DMS53 treated with DMSO at 0.1 percent for 48 hours (cell line): ENCODE data around the gene PMS2.
"Not testable (repeated sequence)": the region's sequence is repeated elsewhere in the genome, so short reads cannot be mapped to it uniquely, and the experiment has no call there.

Experiments used
- DNase-seq: peaks from one replicate; lab custom pipeline; 2025; ENCODE audit not compliant: unreplicated experiment; lab: John Stamatoyannopoulos, UW

Gene PMS2, protein sequence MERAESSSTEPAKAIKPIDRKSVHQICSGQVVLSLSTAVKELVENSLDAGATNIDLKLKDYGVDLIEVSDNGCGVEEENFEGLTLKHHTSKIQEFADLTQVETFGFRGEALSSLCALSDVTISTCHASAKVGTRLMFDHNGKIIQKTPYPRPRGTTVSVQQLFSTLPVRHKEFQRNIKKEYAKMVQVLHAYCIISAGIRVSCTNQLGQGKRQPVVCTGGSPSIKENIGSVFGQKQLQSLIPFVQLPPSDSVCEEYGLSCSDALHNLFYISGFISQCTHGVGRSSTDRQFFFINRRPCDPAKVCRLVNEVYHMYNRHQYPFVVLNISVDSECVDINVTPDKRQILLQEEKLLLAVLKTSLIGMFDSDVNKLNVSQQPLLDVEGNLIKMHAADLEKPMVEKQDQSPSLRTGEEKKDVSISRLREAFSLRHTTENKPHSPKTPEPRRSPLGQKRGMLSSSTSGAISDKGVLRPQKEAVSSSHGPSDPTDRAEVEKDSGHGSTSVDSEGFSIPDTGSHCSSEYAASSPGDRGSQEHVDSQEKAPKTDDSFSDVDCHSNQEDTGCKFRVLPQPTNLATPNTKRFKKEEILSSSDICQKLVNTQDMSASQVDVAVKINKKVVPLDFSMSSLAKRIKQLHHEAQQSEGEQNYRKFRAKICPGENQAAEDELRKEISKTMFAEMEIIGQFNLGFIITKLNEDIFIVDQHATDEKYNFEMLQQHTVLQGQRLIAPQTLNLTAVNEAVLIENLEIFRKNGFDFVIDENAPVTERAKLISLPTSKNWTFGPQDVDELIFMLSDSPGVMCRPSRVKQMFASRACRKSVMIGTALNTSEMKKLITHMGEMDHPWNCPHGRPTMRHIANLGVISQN

DNA sequence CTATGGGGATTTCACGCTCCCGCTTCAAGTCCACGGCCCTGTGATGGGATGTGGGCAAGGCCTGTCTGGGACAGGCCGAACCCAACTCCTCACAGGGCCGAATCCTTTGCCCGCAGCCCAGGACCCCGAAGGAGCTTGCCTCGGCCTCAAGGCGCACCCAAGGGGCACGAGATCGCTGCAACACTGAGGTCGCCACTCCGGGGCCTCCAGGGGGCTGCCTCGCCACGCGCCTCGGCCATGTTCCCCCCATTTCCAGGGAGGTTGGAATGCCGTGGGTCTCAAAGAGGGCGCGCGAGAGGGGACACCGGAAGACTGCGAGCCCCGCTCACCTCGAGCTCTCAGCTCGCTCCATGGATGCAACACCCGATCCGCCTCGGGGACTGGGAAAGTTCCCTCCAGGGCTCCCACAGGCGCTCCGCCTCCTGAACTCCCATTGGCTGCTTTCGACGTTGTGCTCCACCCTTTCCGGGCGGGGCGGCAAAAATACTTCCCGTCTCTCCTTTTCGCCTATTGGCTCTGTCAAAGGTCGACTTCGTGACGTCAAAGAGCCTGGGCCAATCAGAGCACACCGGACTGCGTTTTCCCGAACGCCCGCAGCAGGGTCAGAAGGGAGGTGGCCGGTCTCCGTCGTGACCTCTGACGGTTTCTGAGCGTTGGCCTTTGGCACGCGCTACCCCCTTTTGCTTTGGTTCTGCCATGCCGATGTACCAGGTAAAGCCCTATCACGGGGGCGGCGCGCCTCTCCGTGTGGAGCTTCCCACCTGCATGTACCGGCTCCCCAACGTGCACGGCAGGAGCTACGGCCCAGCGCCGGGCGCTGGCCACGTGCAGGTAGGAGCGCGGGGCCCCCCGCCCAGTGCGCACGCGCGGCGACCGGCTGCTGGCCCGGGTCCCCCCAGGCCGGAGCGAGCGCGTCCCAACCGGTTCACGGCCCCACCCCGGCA lies at the start of gene PMS2, which contains the start of gene AIMP2:
TSS of gene PMS2 (minus strand) at position 382 of the 944 bp plus-strand sequence. CDS start at position 352, 30 bp downstream.
TSS of gene AIMP2 (plus strand) at position 605 of the 944 bp plus-strand sequence. CDS start at position 697, 92 bp downstream.
- peak; percentile 99 for DNase-seq

DNA sequence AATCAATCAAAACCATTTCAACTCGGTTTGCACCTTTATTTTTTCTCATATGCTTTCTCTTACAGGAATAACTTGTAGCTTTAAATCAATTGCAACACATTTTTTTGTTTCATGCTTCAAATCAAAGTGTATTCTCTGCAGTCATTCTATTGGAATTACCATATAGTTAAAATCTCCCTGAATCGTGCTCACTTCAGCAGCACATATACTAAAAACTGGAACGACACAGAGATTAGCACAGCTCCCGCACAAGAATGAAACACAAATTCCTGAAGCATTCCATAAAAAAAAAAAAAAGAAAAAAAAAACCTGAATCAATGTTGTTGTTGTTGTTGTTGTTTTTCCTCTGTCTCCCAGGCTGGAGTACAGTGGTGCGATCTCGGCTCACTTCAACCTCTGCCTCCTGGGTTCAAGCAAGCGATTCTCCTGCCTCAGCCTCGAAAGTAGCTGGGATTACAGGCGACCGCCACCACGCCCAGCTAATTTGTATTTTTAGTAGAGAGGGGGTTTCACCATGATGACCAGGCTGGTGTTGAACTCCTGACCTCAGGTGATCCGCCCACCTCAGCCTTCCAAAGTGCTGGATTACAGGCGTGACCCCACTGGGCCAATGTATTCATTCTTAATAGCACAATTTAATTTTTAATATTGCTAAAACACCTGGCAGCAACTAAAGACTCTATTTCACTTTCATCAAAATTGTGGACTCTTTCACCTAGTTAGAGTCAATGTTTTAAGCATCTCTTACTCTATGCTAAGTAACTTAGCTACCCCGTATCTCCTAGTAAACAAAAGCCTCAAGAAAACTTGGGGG lies 48.7 kb upstream of the PMS2 start:
- no peak for DNase-seq

DNA sequence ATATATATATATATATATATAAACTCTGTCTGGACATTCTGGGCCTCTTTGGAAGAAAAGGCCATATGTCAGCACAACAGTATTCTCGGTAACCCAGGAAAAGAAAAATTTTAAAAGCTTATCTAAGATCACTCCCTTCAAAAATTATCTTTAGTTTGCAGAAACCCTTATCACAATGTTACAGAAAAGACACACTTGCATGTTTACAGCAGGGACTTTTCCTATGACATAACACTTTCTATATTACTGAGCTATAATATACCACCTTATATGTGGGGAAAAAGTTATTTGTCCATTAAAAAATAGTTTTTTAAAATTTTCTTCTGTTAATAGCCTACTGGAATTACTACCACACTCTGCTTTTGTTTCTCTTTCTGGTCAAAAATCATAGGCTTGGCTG lies 47.8 kb upstream of the PMS2 start:
- no peak for DNase-seq

DNA sequence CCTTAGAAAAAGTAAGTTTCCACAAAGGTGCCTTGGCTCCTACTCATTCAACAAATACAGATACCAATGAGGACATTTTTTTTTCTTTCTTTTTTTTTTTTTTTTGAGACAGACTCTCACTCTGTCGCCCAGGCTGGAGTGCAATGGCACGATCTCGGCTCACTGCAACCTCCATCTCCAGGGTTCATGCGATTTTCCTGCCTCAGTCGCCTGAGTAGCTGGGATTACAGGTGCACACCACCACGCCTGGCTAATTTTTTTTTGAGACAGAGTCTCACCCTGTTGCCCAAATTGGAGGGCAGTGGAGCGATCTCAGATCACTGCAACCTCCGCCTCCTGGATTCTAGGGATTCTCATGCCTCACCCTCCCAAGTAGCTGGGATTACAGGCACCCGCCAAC lies 42.3 kb upstream of the PMS2 start:
- DNase-seq: not testable (repeated sequence)

DNA sequence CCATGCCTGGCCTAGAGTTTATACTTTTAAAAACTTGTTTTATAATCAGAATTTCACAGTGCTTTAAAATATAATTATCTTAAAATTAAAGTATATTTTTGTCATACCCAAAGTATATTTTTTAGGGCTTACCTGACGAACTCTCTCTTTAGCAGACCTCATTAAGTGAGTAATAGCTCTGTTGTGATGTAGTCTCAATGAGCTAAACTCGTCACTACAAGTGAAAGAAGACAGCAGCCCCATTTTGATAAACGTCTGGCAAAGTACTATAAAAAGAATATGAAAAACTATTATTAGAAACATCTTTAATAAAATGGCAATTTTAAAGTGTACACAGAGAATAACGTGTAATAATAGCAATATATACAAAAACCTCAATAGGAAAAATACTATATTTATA lies 40.9 kb upstream of the PMS2 start:
- DNase-seq: no peak

DNA sequence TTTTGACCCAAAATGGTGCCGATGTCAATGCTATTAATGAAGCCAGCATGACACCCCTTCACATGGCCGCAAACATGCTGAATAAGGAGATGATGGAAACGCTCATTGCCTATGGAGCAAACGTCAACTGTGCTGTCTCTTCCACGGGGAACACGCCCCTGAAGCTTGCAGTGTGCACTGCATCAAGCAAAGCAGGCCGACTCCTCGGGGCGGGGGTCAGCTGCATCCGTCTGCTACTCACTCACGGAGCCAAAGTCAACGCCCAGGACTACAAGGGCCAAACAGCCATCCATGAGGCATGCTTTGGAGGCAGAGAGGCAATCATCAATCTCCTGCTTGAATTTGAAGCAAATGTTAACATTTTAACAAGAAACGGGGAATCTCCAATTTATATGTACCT lies 26.8 kb upstream of the PMS2 start:
- no peak for DNase-seq

DNA sequence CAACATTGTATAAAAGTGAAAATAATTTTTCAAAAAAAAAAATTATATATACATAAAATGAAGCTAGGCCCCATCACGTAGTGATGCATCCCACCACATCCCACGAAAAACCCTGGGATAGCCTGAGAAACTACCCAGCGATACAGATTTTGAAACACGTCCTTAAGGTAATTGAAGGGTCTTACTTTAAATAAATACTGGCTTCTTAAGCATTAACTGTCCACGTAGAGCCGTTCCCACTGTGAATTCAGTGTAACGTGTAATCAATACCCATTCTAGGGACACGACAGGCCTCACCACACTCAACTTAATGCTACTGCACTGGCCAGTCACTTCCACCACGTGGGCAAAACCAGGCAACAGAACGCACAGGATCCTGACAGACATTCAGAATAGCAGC lies 26.3 kb upstream of the PMS2 start:
- no peak for DNase-seq

DNA sequence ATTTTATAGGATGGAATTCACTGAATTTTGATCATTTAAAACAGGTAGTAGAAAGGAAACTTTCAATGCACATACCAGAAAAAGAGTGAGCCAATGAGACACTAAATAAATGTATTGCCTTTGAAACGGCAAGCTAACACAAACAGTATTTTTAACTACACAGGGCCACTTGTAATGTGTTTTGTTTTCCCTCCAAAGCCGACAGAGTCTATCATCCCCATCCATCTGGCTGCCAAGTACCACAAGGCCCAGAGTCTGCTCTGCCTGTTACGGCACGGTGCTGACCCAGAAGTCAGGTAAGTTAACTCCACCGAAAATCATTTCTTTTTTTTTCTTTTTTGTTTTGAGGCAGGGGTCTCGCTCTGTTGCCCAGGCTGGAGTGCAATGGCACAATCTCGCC lies 23.8 kb upstream of the PMS2 start:
- no peak for DNase-seq

DNA sequence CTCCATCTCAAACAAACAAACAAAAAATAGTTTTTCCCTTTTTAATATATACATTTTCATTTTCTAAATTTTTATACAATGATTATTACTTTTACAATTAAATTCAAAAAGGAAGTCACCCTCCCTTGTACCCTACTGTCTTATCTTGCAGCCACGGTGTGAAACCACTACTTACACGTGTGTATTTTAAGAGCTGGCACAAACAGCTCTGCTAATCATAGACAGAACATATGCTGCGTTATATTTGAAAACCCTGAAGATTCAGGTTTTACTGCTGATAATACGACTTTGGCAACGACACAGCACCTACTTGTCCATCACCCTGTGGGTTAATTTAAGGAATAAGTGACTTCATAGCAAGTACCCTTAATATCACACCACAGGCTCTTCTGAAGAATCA lies 23.3 kb upstream of the PMS2 start:
- no peak for DNase-seq

DNA sequence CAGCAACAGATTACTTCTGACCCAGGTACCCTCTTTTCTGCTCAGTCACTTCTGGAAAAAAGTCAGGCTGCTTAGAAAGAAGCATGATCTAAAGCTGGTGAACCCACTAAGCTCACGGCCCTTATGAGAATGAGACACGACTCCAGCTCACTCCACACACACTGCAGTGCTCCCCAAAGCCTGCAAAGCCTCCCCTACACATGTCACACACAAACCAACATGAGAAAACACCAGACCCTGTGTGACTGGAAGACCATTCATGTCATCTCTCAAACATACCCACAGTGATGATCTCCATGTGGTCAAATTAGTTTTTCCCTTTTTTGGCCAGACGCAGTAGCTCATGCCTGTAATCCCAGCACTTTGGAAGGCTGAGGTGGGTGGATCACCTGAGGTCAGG lies 22.7 kb upstream of the PMS2 start:
- no peak for DNase-seq

DNA sequence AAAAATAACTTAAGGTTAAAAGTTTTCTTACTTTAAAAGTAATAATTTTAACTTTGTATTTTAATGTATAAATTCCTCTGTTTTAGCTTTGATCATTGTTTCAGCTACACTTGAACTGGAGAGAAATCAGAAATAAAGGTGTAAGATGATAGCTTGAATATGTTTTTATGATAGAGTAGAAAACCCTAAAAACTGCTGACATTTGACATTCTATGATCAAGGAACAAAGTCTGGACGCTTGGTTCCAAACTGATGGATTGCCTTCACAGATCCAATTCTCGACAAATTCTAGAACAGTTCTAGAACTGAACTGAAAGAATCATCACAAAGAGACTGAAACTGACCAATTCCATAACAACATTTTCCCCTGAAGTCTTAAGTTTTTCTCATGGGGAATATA lies 22.1 kb upstream of the PMS2 start, which contains the start of gene ANKRD61:
TSS of gene ANKRD61 (plus strand) at position 389 of the 400 bp plus-strand sequence. CDS start at position 389, 0 bp downstream.
- DNase-seq: no peak

DNA sequence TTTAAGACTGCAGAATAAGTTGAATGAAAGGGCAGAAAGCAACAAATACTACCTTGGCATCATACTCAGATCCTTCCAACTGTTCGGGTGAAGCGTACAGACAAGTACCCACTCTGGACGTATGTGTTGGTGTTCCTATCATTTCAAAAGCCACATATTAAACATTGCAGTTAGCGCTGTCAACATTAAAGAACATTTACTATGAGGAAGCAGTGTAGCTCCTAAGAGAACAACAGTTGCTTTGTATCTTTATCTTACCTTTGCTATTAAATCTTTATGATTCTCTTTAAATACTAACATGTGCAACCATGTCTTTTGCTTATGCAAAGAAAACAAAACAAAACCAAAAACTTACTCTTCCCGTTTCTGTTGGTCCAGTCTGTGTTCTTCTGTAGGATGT lies 19.7 kb upstream of the PMS2 start:
- DNase-seq: no peak

DNA sequence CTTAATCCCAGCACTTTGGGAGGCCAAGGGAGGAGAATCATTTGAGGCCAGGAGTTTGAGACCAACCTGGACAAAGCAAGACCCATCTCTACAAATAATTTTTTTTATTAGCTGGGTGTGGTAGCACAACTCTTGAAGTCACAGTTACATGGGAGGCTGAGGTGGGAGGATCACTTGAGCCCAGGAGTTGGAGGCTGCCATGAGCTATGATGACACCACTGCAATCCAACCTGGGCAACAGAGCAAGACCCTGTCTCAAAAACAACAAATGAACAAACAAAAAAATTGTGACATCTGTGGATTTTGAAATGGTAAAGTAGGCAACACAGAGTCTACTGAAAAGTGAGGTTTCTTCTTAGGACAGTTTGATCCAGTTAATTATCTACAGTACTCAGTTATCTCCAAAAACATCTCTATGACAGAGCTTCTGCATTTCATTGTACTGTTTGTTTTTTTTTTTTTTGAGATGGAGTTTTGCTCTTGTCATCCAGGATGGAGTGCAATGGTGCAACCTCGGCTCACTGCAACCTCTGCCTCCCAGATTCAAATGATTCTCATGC lies 19.0 kb upstream of the PMS2 start:
- no peak for DNase-seq

DNA sequence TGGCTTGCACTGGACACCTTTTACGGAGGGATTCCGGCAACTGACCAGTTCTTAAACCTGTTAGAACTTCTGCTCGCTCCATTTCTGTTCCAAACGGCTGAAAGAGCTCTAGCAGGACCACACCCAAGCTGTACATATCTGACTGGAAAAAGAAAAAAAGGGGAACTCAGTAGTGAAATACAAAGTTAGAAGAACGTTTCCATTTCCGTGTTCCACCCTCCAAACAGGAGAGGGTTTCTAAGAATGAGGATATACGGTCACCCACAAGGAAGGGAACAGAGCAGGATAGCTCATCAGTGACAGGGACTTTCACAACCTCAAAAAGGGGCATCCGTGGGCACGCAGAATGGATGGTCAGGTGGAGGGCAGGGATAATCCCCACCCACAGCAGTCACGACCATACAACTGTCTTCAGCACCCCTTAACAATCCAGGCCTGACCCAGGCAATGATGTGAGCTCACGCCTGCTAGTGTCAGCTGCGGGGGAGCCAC lies 18.0 kb upstream of the PMS2 start:
- no peak for DNase-seq

DNA sequence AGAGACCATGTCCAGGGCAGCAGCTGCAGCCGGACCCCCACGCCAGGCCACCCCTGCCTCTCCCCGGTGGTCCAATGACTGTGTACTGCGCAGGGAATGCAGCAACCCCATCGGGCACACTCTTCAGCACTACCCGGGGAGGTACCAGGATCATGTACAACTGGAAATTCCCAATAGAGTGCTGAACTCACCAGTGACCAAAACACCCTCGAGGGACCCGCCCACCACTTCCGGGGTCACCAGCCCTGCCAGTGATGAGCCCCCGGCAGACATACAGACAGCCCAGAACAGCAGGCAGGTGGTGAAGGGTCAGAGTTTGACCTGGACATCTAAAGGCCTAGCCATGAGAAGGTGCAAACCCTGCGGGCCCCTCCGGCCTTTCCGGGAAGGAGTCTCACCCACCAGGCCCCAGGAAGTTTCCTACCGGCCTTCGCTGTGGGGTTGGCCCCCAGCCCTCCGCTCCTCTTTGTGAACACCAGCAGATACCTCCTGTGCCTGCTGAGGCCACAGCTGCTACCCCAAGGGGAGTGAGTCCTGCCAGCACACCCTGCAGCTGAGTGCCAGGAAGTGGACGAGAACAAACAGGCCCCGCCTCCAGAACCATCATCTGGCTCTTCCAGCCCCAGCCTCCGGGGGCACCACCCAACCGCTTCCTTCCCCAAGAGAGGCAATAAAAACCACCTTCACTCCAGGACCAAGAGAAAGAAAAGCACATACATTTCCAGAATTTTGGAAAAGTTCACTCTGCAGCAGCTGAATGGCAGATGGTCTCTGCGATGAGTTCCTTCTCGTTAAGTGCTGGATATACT lies 17.4 kb upstream of the PMS2 start:
- peak; percentile 75 for DNase-seq

DNA sequence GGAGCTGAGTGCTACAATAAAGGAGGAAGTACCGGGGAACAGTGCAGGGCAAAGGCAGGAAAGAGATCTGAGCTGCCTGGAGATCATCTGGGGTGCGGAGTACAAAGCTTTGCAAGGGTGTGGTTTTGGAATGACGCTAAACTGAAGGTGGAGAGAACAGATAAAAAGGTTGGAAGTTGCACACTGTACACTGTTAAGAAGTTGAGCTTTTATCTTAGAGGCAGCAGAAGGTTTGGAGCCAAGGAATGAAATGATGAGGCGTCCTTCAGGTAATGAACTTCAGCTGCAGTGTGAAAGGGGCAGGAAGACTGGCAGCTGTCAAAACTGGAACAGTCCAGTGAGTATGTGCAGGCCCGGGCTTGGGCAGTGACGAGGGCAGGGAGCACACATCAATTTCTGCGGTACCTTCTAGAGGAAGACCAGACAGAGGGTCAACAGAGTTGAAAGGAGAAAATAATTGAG lies 15.2 kb upstream of the PMS2 start:
- no peak for DNase-seq

DNA sequence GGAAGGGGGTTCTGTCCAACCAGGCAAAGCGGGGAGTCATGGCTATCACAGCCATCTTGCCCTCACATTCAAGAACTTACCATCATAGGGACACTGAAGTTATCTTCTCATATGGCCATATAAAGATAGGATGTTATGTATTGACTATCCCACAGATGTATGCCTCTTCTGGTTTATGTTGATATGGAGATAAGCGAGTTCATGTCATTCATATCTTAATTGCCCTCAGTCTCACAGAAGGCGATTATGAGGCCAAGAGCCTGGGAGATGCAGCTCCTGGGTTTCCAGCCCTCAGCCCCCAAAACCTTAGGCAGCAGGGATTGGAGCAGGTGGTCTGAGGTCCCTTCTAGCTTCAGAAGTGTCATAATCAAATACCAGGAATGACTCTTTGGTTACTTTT lies 13.9 kb upstream of the PMS2 start:
- DNase-seq: no peak
